Activated CD4-positive, alpha-beta T cell treated with anti-CD3 and anti-CD28 coated beads, Interleukin-10, Interleukin-2, amounts not matched to agents 100 ng/mL and 50 ng/mL, durations not matched to agents 16 hours and 8 hours (primary cell): ENCODE results near the gene EIF2A.
"Not testable (repeated sequence)": the region's sequence is repeated elsewhere in the genome, so short reads cannot be mapped to it uniquely, and the experiment has no call there.

Experiments used
- DNase-seq: peaks from one replicate; pipeline ENCODE4 v3.0.0-alpha.2; 2020

EIF2A gene

GRCh38 chr3:150544041-150544440, 2.5 kb upstream of the EIF2A start:
- DNase-seq = peak; percentile 41

DNA sequence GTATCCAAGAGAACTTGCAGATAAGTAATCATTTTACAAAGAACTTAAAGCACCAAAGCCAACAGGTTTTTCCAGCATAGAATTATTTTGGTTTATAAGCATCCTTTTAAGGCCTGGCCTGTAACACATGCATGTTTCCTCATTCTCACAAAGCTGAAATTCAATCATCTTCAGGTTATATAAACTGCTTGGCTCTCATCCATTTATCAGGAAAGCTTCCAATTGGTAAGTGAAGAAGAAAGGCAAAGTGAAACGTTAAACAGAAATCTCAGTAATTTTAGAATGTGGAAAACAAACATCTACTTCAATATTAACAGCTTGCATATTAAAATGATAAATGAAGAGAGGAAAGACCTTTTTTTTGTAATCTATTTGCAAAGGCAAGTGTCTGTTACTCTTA, 1.9 kb upstream of the EIF2A start:
- no peak for DNase-seq

DNA sequence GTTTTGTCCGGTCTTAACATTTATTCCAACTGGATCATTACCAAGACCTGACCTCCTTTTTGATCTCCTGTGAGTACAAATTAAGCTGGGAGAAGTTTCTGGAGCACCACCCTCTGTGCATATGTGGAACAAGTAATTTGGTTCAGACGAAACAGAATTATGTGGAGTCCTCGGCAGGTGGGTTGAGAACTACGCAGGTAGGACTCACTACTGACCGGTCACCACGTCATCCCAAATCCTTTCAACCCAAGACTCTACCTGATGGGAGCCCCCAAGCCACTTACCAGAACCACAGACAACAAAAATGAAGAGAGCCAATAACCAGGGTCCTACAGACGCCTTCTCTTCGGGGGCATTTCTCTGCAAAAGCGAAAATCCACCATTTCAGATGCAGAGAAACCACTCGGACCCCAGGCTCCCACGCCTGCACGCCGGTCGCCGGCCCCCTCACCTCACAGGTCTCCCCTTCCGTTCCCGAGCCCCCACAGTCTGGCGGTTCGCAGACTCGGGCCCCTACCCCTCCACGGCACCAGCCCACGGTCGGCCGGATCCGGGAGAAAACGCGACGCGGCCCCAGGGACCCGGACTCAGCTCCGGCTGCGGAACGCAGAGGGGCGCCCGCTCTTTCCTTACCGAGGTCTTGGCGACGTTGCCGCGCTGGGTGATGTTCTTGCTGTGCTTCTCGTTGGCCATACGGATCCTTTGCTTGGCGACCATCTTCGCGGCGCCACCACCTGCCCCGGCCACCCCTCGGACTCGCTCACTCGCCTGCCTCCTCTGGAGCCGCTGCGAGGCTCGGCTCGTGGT, 965 bp upstream of the EIF2A start:
- DNase-seq = peak; percentile 26

GRCh38 chr3:150547045-150547741, 606 bp downstream of the EIF2A start:
- no peak for DNase-seq

GRCh38 chr3:150555859-150556436, 9.4 kb downstream of the EIF2A start:
- DNase-seq = no peak

DNA sequence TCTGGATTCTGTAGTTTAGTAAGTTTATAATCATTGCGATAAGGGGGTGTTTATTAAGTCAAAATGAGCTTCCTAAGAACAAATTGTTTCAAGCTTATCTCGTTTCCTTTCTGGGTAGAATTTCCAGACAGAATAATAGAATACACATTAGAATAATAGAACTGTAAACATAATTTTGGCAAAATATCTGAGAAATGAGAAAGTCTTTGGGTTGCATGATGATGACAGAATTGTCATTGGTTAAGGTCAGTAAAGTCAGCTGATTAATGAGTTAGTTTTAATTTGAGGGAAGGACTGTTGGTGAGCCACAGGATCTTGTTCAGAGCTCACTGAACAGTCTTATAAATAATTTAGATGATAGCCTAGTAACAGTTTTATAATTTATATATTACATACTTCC, 10.2 kb downstream of the EIF2A start:
- DNase-seq = no peak

DNA sequence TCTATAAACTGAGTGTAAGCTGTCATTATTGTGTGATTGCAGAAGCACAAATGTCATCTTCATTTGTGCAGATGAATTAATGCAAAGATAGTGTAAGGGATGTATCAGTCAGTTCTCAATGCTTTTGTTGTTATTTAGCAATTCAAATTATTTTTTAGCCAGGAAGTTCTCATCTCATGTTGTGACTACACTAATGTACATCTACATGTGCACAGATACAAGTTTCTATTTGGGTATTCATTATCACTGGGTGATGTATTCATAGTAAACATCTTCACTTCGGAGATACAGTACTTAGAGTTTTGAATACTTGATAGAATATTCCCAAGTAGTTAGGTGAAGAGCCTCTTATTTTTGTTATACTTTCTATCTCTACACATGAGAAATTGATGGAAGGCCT, 11.1 kb downstream of the EIF2A start:
- DNase-seq = no peak

DNA sequence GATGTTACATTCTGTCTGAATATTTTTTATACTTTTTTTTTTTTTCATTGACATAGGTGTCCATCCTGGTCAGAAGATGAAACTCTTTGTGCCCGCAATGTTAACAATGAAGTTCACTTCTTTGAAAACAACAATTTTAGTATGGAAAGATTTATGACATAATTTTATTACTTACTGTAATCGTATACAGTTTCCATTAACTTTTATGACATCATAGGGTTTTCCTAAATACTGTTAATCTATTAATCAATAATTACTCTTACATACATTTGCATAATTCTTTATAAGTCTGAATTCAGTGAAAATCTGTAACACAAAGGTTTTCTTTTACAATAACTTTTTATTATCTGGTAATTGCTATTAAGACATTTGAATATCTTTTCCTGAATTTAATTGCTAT, 17.7 kb downstream of the EIF2A start:
- no peak for DNase-seq

DNA sequence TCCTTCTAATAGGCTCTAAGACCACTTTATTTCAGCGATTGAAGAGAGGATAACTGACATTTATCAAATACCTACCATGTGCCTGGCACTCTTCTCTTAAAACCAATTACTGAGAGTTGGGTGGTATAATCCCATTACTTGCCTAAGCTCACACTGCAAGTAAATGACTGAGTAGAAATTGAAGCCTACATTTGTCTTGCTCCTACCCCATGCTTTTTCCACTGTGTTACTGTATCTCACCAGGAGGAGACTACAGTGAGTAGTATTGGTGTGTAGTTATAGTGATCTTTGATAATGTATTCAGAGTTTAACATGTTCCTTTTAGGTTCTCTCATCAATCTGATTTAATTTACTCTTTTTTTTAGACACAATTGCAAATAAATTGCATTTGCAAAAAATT, 20.7 kb downstream of the EIF2A start:
- no peak for DNase-seq

DNA sequence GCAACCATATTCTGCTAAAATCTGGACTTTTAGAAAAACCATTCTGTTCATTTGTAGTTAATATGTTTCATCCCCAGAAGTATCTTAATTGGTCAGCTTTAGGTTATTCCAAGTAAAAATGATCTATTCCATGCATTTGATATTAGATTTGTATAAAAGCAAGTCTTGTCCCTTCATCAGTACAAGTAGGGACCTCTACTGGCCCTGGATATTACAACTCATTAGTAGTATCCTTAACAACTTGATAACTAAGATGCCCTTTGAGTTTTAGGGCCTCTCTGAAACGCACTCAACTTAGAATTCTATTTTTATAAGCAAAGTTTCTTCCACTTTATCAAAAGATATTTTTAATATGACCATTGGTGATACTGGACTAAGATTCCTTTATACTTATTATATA, 31.3 kb downstream of the EIF2A start:
- no peak for DNase-seq

DNA sequence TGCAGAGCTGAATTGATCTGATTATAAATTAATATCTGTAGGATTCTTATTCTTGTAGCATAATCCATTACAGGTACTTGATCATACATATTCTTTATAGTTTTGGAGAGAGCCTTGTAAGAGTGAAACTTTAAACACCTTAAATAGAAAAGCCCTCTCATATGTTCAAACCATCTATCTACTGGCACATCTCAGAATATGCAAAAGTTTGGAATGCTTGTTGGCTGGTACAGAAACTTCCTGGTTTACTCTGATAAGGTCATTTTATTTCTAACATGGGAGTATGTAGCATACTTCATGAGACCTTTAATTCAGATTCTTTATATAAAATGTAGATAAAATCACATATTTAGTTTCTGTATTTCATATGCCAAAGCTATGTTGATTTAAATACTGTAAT, 34.6 kb downstream of the EIF2A start:
- no peak for DNase-seq

- no peak for DNase-seq
Observed at GRCh38 chr3:150582620-150583019, 36.0 kb downstream of the EIF2A start.

DNA sequence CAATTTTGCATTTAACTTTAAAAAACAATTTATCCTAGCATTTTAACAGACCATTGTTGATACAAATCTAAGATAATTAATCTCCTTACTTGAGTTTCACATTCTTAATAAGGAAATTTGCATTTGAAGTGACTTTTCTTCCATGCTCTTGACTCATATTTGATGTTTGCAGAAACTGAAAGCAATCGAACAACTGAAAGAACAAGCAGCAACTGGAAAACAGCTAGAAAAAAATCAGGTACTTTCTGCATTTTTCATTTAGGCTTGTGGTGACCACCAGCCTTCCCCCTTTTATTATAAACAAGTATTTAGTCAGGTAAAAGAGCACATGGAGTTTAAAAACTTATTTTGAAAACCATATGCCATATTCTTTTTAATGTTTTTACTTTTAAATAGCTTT, 36.4 kb downstream of the EIF2A start:
- peak; percentile 50 for DNase-seq

- no peak for DNase-seq
Observed at GRCh38 chr3:150588027-150588830, 41.6 kb downstream of the EIF2A start.

GRCh38 chr3:150589759-150590158, 43.2 kb downstream of the EIF2A start:
- peak; percentile 34 for DNase-seq

DNA sequence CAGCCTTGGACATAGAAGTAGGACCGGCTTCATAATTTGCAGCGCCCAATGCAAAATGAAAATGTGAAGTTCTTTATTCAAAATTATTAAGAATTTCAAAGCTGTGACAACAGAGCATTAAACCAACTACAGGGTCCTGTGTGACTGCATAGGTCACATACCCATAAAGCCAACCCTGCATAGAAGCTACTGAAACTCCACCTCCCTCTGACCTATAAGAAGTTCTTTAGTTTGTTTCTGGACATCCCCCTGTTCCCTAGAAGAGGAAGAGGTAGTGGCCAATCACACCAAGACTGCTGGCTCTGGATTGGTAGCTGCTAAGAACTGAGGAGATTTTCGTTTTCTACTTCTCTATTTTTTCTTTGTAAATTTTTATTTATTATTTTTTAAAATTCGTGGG, 47.6 kb downstream of the EIF2A start:
- DNase-seq = no peak

DNA sequence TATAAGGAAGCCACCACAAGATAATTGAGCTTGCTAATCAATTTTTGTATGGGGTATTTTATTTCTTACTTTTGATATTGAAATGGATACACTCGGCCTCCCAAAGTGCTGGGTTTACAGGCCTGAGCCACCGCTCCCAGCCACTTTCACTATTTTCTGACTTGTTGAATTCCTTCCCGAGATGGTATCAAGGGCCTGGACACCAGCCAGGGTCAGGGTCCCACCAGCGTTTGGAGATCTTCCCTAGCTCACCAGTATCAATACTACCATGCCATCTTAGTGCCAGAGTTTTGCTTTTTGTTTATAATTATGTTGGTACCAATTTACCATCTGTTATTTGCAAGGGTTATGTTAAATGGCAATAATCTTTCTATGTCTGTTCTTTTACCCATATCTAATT, 51.1 kb downstream of the EIF2A start:
- DNase-seq = no peak

GRCh38 chr3:150599611-150600297, 53.2 kb downstream of the EIF2A start:
- DNase-seq = no peak

DNA sequence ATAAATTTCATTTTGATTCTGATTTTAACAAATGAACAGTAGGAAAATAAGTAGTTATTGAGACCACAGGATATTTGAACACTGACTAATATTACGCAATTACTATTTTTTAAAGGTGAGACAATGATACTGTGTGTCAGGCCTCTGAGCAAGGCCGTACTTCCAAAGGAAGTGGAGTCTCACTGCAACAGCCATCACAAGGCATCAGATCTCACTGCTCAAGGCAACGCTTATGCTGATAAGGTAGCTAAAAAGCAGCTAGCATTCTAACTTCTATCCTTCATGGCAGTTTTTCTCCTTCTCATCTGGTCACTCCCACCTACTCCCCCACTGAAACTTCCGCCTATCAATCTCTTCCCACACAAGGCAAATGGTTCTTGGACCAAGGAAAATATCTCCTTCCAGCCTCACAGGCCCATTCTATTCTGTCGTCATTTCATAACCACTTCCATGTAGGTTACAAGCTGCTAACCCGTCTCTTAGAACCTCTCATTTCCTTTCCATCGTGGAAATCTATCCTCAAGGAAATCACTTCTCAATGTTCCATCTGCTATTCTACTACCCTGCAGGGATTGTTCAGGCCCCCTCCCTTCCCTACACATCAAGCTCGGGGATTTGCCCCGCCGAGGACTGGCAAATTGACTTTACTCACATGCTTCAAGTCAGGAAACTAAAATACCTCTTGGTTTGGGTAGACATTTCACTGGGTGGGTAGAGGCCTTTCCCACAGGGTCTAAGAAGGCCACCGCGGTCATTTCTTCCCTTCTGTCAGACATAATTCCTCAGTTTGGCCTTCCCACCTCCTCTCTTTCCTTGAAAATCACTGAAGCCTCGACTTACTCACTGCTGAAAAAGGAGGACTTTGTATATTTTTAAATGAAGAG, 54.3 kb downstream of the EIF2A start:
- not testable (repeated sequence) for DNase-seq

GRCh38 chr3:150602426-150603152, 56.0 kb downstream of the EIF2A start:
- DNase-seq = no peak
